HEK293T (cell line): ENCODE results near the gene XBP1.
"Not testable (repeated sequence)": the region's sequence is repeated elsewhere in the genome, so short reads cannot be mapped to it uniquely, and the experiment has no call there.

Experiments used
- CTCF ChIA-PET: fragments of 350-600 bp; formaldehyde crosslinking; extraction: SDS; loops from one replicate; lab custom pipeline; 2021; ENCODE audit warnings: antibody characterized with exemption, inconsistent platforms; lab: Yijun Ruan, JAX
- POLR2A ChIA-PET: fragments of 350-600 bp; formaldehyde crosslinking; extraction: SDS; loops from one replicate; lab custom pipeline; 2020; ENCODE audit warnings: antibody characterized with exemption, inconsistent platforms; lab: Yijun Ruan, JAX
- DNase-seq: peaks from one replicate; pipeline ENCODE4 v3.0.0; 2012; ENCODE audit warnings: mixed read lengths; ENCODE audit errors: extremely low spot score
- ARNT ChIP-seq: fragments of 450-650 bp; IDR thresholded peaks from 2 replicates; pipeline ENCODE4 v1.6.1; 2017; ENCODE audit warnings: mild to moderate bottlenecking
- BHLHE40 ChIP-seq: fragments of 450-650 bp; IDR thresholded peaks from 2 replicates; pipeline ENCODE4 v1.6.1; 2016; ENCODE audit warnings: mild to moderate bottlenecking, moderate library complexity, borderline replicate concordance
- CTBP1 ChIP-seq: fragments of 450-650 bp; IDR thresholded peaks from 2 replicates; pipeline ENCODE4 v1.6.1; 2016; ENCODE audit warnings: borderline replicate concordance
- ELF4 ChIP-seq: fragments of 450-650 bp; IDR thresholded peaks from 2 replicates; pipeline ENCODE4 v1.6.1; 2017; ENCODE audit warnings: antibody characterized with exemption
- FOXA1 ChIP-seq: fragments of 450-650 bp; IDR thresholded peaks from 2 replicates; pipeline ENCODE4 v1.6.1; 2016; ENCODE audit warnings: mild to moderate bottlenecking
- FOXK2 ChIP-seq: fragments of 450-650 bp; IDR thresholded peaks from 2 replicates; pipeline ENCODE4 v1.6.1; 2016; ENCODE audit warnings: mild to moderate bottlenecking
- FOXM1 ChIP-seq: fragments of 450-650 bp; IDR thresholded peaks from 2 replicates; pipeline ENCODE4 v1.6.1; 2017; ENCODE audit warnings: mild to moderate bottlenecking, borderline replicate concordance
- HDGF ChIP-seq: fragments of 450-650 bp; IDR thresholded peaks from 2 replicates; pipeline ENCODE4 v1.6.1; 2017; ENCODE audit warnings: antibody characterized with exemption, borderline replicate concordance
- L3MBTL2 ChIP-seq: fragments of 450-650 bp; conservative IDR thresholded peaks from 2 replicates; pipeline ENCODE4 v1.6.1; 2016; ENCODE audit warnings: mild to moderate bottlenecking
- LEF1 ChIP-seq: fragments of 450-650 bp; IDR thresholded peaks from 2 replicates; pipeline ENCODE4 v1.6.1; 2017; ENCODE audit warnings: mild to moderate bottlenecking, borderline replicate concordance
- NFRKB ChIP-seq: fragments of 450-650 bp; IDR thresholded peaks from 2 replicates; pipeline ENCODE4 v1.6.1; 2016; ENCODE audit warnings: mild to moderate bottlenecking, moderate library complexity
- PKNOX1 ChIP-seq: fragments of 450-650 bp; IDR thresholded peaks from 2 replicates; pipeline ENCODE4 v1.6.1; 2016
- SP1 ChIP-seq: fragments of 450-650 bp; IDR thresholded peaks from 2 replicates; pipeline ENCODE4 v1.6.1; 2017
- SUZ12 ChIP-seq: fragments of 450-650 bp; IDR thresholded peaks from 2 replicates; pipeline ENCODE4 v1.6.1; 2016; ENCODE audit warnings: mild to moderate bottlenecking
- TARDBP ChIP-seq: fragments of 450-650 bp; IDR thresholded peaks from 2 replicates; pipeline ENCODE4 v1.6.1; 2016
- ZNF384 ChIP-seq: fragments of 450-650 bp; IDR thresholded peaks from 2 replicates; pipeline ENCODE4 v1.6.1; 2016

The XBP1 gene

DNA sequence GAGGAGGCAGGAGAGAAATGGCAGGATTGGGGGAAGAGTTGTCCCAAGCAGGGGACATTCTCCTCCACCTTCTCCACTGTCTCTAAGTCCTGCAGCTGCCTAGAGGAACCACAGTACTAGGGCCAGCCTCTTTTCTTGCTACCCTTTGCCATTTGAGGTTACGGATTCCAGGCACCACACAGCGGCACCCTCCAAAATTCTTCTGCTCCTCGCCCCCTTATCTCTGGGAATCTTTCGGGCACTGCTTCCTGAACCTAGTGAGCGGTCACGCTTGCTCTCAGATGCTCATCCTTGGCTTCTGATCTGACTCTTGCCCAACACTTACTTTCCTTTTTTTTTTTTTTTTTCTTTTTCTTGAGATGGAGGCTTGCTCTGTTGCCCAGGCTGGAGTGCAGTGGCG is 26.6 kb upstream of the XBP1 start:
- DNase-seq = no peak
- TF ChIP-seq FOXA1 = no peak
- no peak for TF ChIP-seq CTBP1
- TF ChIP-seq ZNF384 = no peak
- no peak for TF ChIP-seq FOXK2
- no peak for TF ChIP-seq TARDBP
- TF ChIP-seq ELF4 = no peak
- no peak for TF ChIP-seq L3MBTL2
- no peak for TF ChIP-seq PKNOX1
- no peak for TF ChIP-seq NFRKB
- TF ChIP-seq HDGF = no peak
- no peak for TF ChIP-seq SP1
- TF ChIP-seq FOXM1 = no peak
- ChIA-PET CTCF (interaction anchor here (1.7 kb wide), 1 partner anchor 227 kb away, joined by 5 read pairs; no protein-coding TSS in a partner anchor), POLR2A (no interaction called here)

GRCh38 chr22:28826430-28826829 is 26.1 kb upstream of the XBP1 start:
- DNase-seq, POLR2A ChIA-PET, CTCF ChIA-PET: not testable (repeated sequence)

GRCh38 chr22:28824455-28824854 is 24.1 kb upstream of the XBP1 start:
- DNase-seq, CTCF ChIA-PET, POLR2A ChIA-PET: not testable (repeated sequence)

DNA sequence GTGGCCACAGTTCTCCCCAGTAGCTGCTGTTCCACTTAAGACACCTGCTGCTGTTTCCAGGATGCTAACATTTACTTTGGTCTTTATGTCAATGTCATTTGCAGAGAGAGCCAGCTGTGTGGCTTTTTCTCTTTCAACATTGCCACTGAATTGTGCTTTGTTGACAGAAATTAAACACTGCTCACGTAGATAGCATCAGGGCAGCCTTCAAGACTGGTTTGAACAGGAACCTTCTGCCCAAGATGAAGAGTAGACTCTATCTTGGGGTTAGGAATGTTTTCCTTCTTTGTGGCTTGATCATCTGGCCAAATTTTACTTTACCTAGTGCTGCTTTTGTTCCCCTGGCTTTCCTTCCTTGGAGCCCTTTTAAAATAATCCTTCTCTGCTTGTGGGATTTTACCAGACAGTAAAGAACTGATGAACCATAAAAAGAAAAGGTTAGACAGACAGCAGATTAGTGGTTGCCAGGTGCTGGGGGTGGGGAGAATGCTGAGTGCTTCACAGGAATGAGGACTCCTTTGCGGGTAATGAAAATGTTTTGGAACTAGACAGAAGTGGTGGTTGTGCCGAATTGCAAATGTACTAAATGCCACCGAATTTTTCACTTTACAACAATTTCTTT is 22.7 kb upstream of the XBP1 start:
- TF ChIP-seq SUZ12 (no peak), LEF1 (no peak), FOXM1 (no peak), HDGF (no peak), SP1 (no peak), ZNF384 (no peak), PKNOX1 (no peak), ARNT (no peak), NFRKB (no peak), TARDBP (no peak), L3MBTL2 (no peak), FOXA1 (no peak), FOXK2 (no peak), BHLHE40 (no peak), CTBP1 (no peak), ELF4 (no peak)
- CTCF ChIA-PET = no interaction called here
- DNase-seq = no peak
- POLR2A ChIA-PET = interaction anchor here (1.0 to 5.6 kb wide), 3 partner anchors 15 to 23 kb away, joined by 3 to 23 read pairs (median 3); partner anchors contain the start of gene XBP1

GRCh38 chr22:28821452-28821851 is 21.1 kb upstream of the XBP1 start:
- CTCF ChIA-PET = no interaction called here
- no peak for DNase-seq
- TF ChIP-seq LEF1 (no peak), TARDBP (no peak), ELF4 (no peak), HDGF (no peak), PKNOX1 (no peak), CTBP1 (no peak), SUZ12 (no peak)
- POLR2A ChIA-PET = interaction anchor here (5.6 kb wide), 1 partner anchor 22 kb away, joined by 23 read pairs; the partner anchor contains the start of gene XBP1

DNA sequence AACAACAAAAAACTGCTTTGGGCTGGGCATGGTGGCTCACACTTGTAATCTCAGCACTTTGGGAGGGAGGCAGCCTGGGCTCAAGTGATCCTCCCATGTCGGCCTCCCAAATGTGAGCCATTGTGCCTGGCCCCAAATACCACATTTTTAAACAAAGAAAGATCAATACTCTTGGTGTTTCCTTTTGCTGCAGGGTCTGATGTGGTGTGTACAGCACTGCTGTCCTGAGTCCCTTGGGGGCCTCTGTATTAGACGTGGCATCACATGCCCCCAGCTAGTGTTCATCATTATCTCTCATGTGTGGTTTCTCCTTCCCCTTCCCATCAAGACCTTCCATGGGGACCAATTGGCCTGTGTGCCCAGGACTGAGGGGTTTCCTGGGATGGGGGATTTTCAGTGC is 20.5 kb upstream of the XBP1 start:
- no peak for DNase-seq
- POLR2A ChIA-PET = interaction anchor here (0.6 to 5.6 kb wide), 2 partner anchors 21 to 29 kb away, joined by 3 to 23 read pairs; partner anchors contain the start of gene XBP1
- CTCF ChIA-PET = no interaction called here
- TF ChIP-seq CTBP1 = no peak
- no peak for TF ChIP-seq L3MBTL2
- TF ChIP-seq PKNOX1 = no peak
- no peak for TF ChIP-seq ARNT
- TF ChIP-seq TARDBP = no peak
- TF ChIP-seq NFRKB = no peak
- TF ChIP-seq FOXM1 = no peak
- TF ChIP-seq ZNF384 = no peak
- no peak for TF ChIP-seq LEF1
- no peak for TF ChIP-seq FOXA1
- no peak for TF ChIP-seq SP1
- TF ChIP-seq FOXK2 = no peak
